HepG2 (cell line): ENCODE measurements around the gene TSC22D1. TPM values are rescaled to one million over a fixed set of nuclear protein-coding genes. Genes with fewer than 3 reads are reported as not detected.

Source experiments
- ATF2 ChIP-seq: sonication (generic); formaldehyde crosslinking; IDR thresholded peaks from 2 replicates; pipeline ENCODE4 v1.4.0; 2020; ENCODE audit warnings: missing genetic modification reagents
- HDAC1 ChIP-seq: sonication (generic); formaldehyde crosslinking; IDR thresholded peaks from 2 replicates; pipeline ENCODE4 v1.5.1; 2020; ENCODE audit warnings: mild to moderate bottlenecking, missing genetic modification reagents
- MIXL1 ChIP-seq: IDR thresholded peaks from 2 replicates; pipeline ENCODE4 v1.6.1; 2016
- NR0B2 ChIP-seq: sonication (generic); formaldehyde crosslinking; IDR thresholded peaks from 2 replicates; pipeline ENCODE4 v1.4.0; 2020; ENCODE audit warnings: mild to moderate bottlenecking, missing genetic modification reagents
- PRMT3 ChIP-seq: sonication (generic); formaldehyde crosslinking; IDR thresholded peaks from 2 replicates; pipeline ENCODE4 v1.8.1; 2022; ENCODE audit warnings: low read depth, mild to moderate bottlenecking, moderate library complexity, missing genetic modification reagents, borderline replicate concordance
- SOX5 ChIP-seq: IDR thresholded peaks from 2 replicates; pipeline ENCODE4 v1.6.1; 2016; ENCODE audit warnings: borderline replicate concordance
- ZNF232 ChIP-seq: sonication (generic); formaldehyde crosslinking; IDR thresholded peaks from 2 replicates; pipeline ENCODE4 v1.4.0; 2020; ENCODE audit warnings: missing genetic modification reagents, borderline replicate concordance
- ZNF580 ChIP-seq: IDR thresholded peaks from 2 replicates; pipeline ENCODE4 v1.6.1; 2016; ENCODE audit warnings: low read depth, borderline replicate concordance
- ZNF639 ChIP-seq: conservative IDR thresholded peaks from 2 replicates; pipeline ENCODE4 v1.6.1; 2018; ENCODE audit warnings: missing genetic modification reagents
- ZNF841 ChIP-seq: sonication (generic); formaldehyde crosslinking; IDR thresholded peaks from 2 replicates; pipeline ENCODE4 v1.8.1; 2023; ENCODE audit warnings: missing genetic modification reagents, borderline replicate concordance
- ZSCAN12 ChIP-seq: sonication (generic); formaldehyde crosslinking; IDR thresholded peaks from 2 replicates; pipeline ENCODE4 v1.9.0; 2021; ENCODE audit warnings: mild to moderate bottlenecking, missing genetic modification reagents
- polyA plus RNA-seq, 8 experiments: library from polyadenylated mRNA; depleted of rRNA in 3 of 8; stranded (reverse) in 7 of 8; unstranded in 1 of 8; fragments of >200 nt; fragmentation: Illumina TruSeq in 4 of 8; extraction: Trizol in 4 of 8; gene quantifications; 2 replicates each; pipeline versions ENCODE4 v1.2.1 to v1.2.3, GENCODE V29; 2011 to 2016; ENCODE audit warnings: low read depth in 4 of 8, missing spikeins in 1 of 8, mixed read lengths in 1 of 8; ENCODE audit not compliant: insufficient read depth in 1 of 8
- total RNA-seq, 5 experiments: library from RNA; depleted of rRNA; stranded (reverse); fragments of >200 nt; fragmentation: Illumina TruSeq; extraction: Trizol; gene quantifications; 2 replicates each; pipeline ENCODE4 v1.2.3, GENCODE V29; 2016; ENCODE audit warnings: low read depth in 1 of 5
- TF ChIP-seq, protein P1 (sequence below): sonication (generic); formaldehyde crosslinking; IDR thresholded peaks from 2 replicates; pipeline ENCODE4 v1.4.0; 2020; ENCODE audit warnings: missing genetic modification reagents
- TF ChIP-seq, protein P2 (sequence below): sonication (generic); formaldehyde crosslinking; IDR thresholded peaks from 2 replicates; pipeline ENCODE4 v1.9.0; 2022; ENCODE audit warnings: missing genetic modification reagents, mild to moderate bottlenecking, borderline replicate concordance
- TF ChIP-seq, protein P3 (sequence below): sonication (generic); formaldehyde crosslinking; conservative IDR thresholded peaks from 2 replicates; pipeline ENCODE4 v1.8.0; 2022; ENCODE audit warnings: low read depth, missing genetic modification reagents
- TF ChIP-seq, protein P4 (sequence below): sonication (generic); formaldehyde crosslinking; IDR thresholded peaks from 2 replicates; pipeline ENCODE4 v1.4.0; 2020; ENCODE audit warnings: mild to moderate bottlenecking, missing genetic modification reagents

TSC22D1 gene
- total and polyA plus RNA-seq, 2 of the 13 experiments (the other 11 are each of a cell fraction or from before 2014, with no cell fraction given), result 18.4 to 35.7 TPM

- TF ChIP-seq ZNF232 (CRISPR knock-in tag) (no peak), PRMT3 (CRISPR knock-in tag) (0 out of 2 replicates have a peak, but pooled peaks have one; percentile 25), ATF2 (no peak), MIXL1 (CRISPR knock-in tag) (no peak), ZSCAN12 (CRISPR knock-in tag) (no peak), HDAC1 (CRISPR knock-in tag) (no peak; the same call in 1 of the 2 replicates), NR0B2 (CRISPR knock-in tag) (no peak), ZNF580 (no peak), ZNF841 (CRISPR knock-in tag) (no peak), ZNF639 (CRISPR knock-in tag) (0 out of 2 replicates have a peak, but pooled peaks have one; percentile 17), SOX5 (no peak)
- TF ChIP-seq, protein P1, sequence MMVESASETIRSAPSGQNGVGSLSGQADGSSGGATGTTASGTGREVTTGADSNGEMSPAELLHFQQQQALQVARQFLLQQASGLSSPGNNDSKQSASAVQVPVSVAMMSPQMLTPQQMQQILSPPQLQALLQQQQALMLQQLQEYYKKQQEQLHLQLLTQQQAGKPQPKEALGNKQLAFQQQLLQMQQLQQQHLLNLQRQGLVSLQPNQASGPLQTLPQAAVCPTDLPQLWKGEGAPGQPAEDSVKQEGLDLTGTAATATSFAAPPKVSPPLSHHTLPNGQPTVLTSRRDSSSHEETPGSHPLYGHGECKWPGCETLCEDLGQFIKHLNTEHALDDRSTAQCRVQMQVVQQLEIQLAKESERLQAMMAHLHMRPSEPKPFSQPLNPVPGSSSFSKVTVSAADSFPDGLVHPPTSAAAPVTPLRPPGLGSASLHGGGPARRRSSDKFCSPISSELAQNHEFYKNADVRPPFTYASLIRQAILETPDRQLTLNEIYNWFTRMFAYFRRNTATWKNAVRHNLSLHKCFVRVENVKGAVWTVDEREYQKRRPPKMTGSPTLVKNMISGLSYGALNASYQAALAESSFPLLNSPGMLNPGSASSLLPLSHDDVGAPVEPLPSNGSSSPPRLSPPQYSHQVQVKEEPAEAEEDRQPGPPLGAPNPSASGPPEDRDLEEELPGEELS (CRISPR knock-in tag), result peak; percentile 29; the same call in 1 of the 2 replicates
- TF ChIP-seq, protein P2, sequence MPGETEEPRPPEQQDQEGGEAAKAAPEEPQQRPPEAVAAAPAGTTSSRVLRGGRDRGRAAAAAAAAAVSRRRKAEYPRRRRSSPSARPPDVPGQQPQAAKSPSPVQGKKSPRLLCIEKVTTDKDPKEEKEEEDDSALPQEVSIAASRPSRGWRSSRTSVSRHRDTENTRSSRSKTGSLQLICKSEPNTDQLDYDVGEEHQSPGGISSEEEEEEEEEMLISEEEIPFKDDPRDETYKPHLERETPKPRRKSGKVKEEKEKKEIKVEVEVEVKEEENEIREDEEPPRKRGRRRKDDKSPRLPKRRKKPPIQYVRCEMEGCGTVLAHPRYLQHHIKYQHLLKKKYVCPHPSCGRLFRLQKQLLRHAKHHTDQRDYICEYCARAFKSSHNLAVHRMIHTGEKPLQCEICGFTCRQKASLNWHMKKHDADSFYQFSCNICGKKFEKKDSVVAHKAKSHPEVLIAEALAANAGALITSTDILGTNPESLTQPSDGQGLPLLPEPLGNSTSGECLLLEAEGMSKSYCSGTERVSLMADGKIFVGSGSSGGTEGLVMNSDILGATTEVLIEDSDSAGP (CRISPR knock-in tag), result no peak
- TF ChIP-seq, protein P3, sequence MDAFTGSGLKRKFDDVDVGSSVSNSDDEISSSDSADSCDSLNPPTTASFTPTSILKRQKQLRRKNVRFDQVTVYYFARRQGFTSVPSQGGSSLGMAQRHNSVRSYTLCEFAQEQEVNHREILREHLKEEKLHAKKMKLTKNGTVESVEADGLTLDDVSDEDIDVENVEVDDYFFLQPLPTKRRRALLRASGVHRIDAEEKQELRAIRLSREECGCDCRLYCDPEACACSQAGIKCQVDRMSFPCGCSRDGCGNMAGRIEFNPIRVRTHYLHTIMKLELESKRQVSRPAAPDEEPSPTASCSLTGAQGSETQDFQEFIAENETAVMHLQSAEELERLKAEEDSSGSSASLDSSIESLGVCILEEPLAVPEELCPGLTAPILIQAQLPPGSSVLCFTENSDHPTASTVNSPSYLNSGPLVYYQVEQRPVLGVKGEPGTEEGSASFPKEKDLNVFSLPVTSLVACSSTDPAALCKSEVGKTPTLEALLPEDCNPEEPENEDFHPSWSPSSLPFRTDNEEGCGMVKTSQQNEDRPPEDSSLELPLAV, result no peak
- TF ChIP-seq, protein P4, sequence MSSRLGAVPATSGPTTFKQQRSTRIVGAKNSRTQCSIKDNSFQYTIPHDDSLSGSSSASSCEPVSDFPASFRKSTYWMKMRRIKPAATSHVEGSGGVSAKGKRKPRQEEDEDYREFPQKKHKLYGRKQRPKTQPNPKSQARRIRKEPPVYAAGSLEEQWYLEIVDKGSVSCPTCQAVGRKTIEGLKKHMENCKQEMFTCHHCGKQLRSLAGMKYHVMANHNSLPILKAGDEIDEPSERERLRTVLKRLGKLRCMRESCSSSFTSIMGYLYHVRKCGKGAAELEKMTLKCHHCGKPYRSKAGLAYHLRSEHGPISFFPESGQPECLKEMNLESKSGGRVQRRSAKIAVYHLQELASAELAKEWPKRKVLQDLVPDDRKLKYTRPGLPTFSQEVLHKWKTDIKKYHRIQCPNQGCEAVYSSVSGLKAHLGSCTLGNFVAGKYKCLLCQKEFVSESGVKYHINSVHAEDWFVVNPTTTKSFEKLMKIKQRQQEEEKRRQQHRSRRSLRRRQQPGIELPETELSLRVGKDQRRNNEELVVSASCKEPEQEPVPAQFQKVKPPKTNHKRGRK (CRISPR knock-in tag), result no peak
These were observed 1.3 kb upstream of the TSC22D1 start (continued) for GRCh38 chr13:44577236-44578066.
